ENCODE results near the gene RUFY2.
"Not testable (repeated sequence)": the region's sequence is repeated elsewhere in the genome, so short reads cannot be mapped to it uniquely, and the experiment has no call there.

- not testable (repeated sequence) for TF ChIP-seq CTCF (conservative IDR thresholded peaks at IDR 0.05); EZH2 (IDR thresholded peaks at IDR 0.05; ENCODE audit: low read depth)
Observed at GRCh38 chr10:68324396-68324795, 82.7 kb downstream of the RUFY2 start.

Measured in PC-9 (cell line).